ENCODE measurements around the gene TMEM117. TPM values are rescaled to one million over a fixed set of nuclear protein-coding genes. Genes with fewer than 3 reads are reported as not detected.

TMEM117 gene
- total and polyA plus RNA-seq, 10 of the 15 experiments (the other 5 are each of a cell fraction or from before 2014, with no cell fraction given) = 3.1 to 8.2 (median 6.1) TPM

GRCh38 chr12:44100264-44100663 lies 264.4 kb downstream of the TMEM117 start:
- no TSS peak for BruUV-seq (replicated peaks)
- intact Hi-C loops (cut with micrococcal nuclease; ENCODE audit: unreplicated experiment) = no loop called here
- ATAC-seq = no peak
- ChIA-PET POLR2A (no interaction called here), SMC1A (ENCODE audit: uncharacterized antibody, unreplicated experiment) (no interaction called here), RAD21 (ENCODE audit: unreplicated experiment) (no interaction called here), CTCF (no interaction called here)
- no peak for DNase-seq (ENCODE audit: low read depth, low spot score)
- WGBS (ENCODE audit: insufficient coverage, insufficient replicate concordance, low lambda C conversion rate, missing lambda C conversion rate) = 98% methylated on average over 2 of the region's 2 CpGs
- Histone ChIP-seq H3K9me3 (replicated peaks; ENCODE audit: control insufficient read depth, insufficient read depth, low read length) (no peaks in the 10 kb centered on the region), H3K9ac (ENCODE audit: control insufficient read depth, insufficient read depth, low read length) (no peak overlapping the region), H3K4me2 (ENCODE audit: control insufficient read depth, insufficient read depth) (no peak overlapping the region), H3K27me3 (replicated peaks in 1 of 2; ENCODE audit: control insufficient read depth in 2 of 2, insufficient read depth in 2 of 2, low read length in 1 of 2) (no peaks in the 10 kb centered on the region), H3K4me1 (ENCODE audit: control insufficient read depth, insufficient read depth, low read length) (no peaks in the 10 kb centered on the region), H3K79me2 (ENCODE audit: control insufficient read depth, insufficient read depth, low read length) (no peaks in the 10 kb centered on the region), H3K27ac (ENCODE audit: control insufficient read depth, insufficient read depth) (no peak overlapping the region), H4K20me1 (ENCODE audit: control insufficient read depth, insufficient read depth) (no peaks in the 10 kb centered on the region), H3K36me3 (ENCODE audit: control insufficient read depth in 2 of 2, insufficient read depth in 2 of 2, low read length in 1 of 2) (no peaks in the 10 kb centered on the region), H2AFZ (ENCODE audit: control insufficient read depth, low read depth, low read length) (no peak overlapping the region), H3K4me3 (no peak overlapping the region)
- no peak for FAIRE-seq
- in situ Hi-C loops (cut with MboI) = no loop called here
- TF ChIP-seq PAX8 (IDR thresholded peaks at IDR 0.05) = no peak
- TF ChIP-seq MEF2A (IDR thresholded peaks at IDR 0.05; ENCODE audit: insufficient read depth, low read depth, low read length) = no peak
- TF ChIP-seq EZH2 (IDR thresholded peaks at IDR 0.05; ENCODE audit: borderline replicate concordance, control insufficient read depth, low read depth, low read length) = no peak
- no peak for TF ChIP-seq EP300 (IDR thresholded peaks at IDR 0.05; ENCODE audit: borderline replicate concordance in 1 of 2, control insufficient read depth in 1 of 2, low read depth in 2 of 2, low read length in 2 of 2)
- no peak for TF ChIP-seq REST (IDR thresholded peaks at IDR 0.05; ENCODE audit: low read depth, low read length)
- TF ChIP-seq E2F8 (IDR thresholded peaks at IDR 0.05; ENCODE audit: low read depth, partially characterized antibody) = no peak
- no peak for TF ChIP-seq CREB1 (IDR thresholded peaks at IDR 0.05; ENCODE audit: low read depth)
- TF ChIP-seq SMAD5 (IDR thresholded peaks at IDR 0.05; ENCODE audit: low read depth) = no peak
- TF ChIP-seq POLR2AphosphoS5 (IDR thresholded peaks at IDR 0.05; ENCODE audit: low read length) = no peak
- no peak for TF ChIP-seq RCOR1 (conservative IDR thresholded peaks at IDR 0.05; ENCODE audit: low read depth, low read length)
